GM21529 (cell line): ENCODE results near the gene TM9SF1.

Experiments
- ATAC-seq: cut with Tn5 transposase; IDR thresholded peaks from one replicate; pipeline ENCODE4 v1.9.1; 2021; ENCODE audit not compliant: unreplicated experiment

The TM9SF1 gene

DNA sequence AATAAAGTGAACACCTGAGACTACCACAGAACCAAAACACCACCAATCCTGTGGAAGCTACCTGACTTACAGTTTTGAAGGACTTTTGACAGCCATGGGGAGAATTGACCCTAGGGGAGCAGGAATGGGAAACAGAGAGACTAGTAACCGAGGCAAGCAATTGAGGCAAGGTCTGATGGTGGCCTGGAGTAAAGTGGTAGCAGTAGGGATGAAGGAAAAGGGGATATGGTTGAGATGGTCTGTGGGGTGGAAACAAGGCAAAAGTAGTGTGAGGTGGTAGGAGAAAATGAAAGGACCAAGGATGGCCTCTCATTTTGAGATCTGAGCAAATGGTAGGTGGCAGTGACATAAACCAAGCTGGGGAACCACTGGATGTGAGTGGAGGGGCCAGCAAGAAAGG, 38.4 kb downstream of the TM9SF1 start:
- no peak for ATAC-seq

DNA sequence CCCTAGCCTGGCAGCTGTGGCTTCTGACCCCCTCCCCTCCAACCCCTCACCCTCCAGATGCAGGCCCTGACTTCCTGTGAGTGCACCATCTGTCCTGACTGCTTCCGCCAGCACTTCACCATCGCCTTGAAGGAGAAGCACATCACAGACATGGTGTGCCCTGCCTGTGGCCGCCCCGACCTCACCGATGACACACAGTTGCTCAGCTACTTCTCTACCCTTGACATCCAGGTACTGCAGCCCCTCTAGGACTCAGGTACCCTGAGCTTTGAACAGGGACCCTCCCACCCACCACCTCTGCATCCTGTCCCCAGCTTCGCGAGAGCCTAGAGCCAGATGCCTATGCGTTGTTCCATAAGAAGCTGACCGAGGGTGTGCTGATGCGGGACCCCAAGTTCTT, 40.1 kb downstream of the TM9SF1 start:
- ATAC-seq = no peak

DNA sequence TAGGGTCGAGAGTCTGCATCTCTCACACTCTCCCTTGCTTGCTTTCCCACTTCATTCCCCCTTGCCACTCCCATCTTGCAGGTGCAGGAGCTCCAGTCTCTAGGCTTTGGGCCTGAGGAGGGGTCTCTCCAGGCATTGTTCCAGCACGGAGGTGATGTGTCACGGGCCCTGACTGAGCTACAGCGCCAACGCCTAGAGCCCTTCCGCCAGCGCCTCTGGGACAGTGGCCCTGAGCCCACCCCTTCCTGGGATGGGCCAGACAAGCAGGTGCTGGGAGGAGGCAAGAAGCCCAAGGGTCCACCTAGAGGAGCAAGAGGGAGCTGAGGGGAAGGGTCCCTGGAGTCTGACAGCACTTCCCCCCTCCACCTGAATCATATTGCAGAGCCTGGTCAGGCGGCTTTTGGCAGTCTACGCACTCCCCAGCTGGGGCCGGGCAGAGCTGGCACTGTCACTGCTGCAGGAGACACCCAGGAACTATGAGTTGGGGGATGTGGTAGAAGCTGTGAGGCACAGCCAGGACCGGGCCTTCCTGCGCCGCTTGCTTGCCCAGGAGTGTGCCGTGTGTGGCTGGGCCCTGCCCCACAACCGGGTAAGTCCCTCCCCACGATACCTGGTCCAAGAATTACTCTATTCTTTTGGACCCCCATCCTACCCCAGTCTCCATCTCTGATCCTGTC, 43.7 kb downstream of the TM9SF1 start:
- no peak for ATAC-seq

DNA sequence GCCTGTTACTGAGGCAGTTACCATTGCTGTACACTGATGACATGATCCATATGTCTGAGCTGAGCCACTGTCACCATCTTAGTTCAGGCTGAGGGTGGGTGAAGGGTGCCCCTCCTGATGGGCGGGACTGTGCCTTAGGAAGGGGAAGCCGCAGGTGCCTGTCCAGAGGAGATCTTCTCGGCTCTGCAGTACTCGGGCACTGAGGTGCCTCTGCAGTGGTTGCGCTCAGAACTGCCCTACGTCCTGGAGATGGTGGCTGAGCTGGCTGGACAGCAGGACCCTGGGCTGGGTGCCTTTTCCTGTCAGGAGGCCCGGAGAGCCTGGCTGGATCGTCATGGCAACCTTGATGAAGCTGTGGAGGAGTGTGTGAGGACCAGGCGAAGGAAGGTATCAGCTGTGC, 44.2 kb downstream of the TM9SF1 start:
- no peak for ATAC-seq

DNA sequence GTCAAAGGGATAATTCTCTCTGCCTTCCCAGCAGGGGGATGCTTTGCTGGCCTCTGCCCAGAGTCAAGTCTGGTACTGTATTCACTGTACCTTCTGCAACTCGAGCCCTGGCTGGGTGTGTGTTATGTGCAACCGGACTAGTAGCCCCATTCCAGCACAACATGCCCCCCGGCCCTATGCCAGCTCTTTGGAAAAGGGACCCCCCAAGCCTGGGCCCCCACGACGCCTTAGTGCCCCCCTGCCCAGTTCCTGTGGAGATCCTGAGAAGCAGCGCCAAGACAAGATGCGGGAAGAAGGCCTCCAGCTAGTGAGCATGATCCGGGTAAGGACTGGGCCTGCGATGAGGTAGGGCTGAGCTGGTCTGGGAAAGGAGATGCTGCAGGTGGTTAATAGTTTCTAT, 44.7 kb downstream of the TM9SF1 start:
- ATAC-seq = no peak

DNA sequence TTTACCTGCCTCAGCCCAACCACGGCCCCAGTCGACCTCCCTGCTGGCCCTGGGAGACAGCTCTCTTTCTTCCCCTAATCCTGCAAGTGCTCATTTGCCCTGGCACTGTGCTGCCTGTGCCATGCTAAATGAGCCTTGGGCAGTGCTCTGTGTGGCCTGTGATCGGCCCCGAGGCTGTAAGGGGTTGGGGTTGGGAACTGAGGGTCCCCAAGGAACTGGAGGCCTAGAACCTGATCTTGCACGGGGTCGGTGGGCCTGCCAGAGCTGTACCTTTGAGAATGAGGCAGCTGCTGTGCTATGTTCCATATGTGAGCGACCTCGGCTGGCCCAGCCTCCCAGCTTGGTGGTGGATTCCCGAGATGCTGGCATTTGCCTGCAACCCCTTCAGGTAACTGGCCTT, 45.2 kb downstream of the TM9SF1 start:
- no peak for ATAC-seq

DNA sequence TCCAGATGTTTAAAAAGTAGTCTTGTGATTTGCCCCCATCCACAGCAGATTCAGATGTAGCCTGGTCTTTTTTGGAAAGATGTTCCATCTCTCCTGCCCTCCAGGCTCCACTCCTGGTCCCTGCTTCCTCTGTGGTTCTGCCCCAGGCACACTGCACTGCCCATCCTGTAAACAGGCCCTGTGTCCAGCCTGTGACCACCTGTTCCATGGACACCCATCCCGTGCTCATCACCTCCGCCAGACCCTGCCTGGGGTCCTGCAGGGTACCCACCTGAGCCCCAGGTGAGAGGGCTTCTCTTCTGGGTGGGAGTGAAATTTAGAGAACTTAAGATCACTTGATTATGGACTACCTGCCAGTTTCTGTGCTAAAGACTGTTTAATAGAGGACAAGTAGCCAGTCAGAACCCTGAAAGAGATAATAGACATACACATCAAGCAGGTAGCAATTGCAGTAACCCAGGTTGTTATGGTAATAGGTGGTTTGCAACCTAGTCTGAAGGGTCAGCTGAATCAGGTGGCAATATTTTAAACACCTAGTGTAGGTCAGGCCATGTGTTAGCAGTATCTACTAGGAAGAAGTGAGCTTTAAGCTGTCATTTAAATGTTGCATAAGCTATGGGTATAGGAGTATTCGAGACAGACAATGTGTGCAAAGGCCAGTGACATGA, 45.8 kb downstream of the TM9SF1 start:
- no peak for ATAC-seq

DNA sequence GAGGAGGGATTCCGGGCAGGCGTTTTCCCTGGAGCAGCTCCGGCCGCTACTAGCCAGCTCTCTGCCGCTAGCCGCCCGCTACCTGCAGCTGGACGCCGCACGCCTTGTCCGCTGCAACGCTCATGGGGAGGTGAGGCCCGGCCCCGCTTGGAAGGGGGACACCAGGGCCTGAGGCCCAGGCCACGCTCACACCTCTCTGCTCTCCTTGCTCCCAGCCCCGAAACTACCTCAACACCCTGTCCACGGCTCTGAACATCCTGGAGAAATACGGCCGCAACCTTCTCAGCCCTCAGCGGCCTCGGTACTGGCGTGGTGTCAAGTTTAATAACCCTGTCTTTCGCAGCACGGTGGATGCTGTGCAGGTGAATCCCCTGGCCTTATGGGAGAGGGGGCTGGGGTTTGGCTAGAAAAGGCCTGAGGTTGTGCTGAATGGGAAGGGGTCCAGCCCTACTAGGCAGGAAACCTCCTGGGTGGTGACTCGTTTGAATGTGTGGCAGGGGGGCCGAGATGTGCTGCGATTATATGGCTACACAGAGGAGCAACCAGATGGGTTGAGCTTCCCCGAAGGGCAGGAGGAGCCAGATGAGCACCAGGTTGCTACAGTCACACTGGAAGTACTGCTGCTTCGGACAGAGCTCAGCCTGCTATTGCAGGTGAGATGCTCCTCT, 47.3 kb downstream of the TM9SF1 start:
- no peak for ATAC-seq

DNA sequence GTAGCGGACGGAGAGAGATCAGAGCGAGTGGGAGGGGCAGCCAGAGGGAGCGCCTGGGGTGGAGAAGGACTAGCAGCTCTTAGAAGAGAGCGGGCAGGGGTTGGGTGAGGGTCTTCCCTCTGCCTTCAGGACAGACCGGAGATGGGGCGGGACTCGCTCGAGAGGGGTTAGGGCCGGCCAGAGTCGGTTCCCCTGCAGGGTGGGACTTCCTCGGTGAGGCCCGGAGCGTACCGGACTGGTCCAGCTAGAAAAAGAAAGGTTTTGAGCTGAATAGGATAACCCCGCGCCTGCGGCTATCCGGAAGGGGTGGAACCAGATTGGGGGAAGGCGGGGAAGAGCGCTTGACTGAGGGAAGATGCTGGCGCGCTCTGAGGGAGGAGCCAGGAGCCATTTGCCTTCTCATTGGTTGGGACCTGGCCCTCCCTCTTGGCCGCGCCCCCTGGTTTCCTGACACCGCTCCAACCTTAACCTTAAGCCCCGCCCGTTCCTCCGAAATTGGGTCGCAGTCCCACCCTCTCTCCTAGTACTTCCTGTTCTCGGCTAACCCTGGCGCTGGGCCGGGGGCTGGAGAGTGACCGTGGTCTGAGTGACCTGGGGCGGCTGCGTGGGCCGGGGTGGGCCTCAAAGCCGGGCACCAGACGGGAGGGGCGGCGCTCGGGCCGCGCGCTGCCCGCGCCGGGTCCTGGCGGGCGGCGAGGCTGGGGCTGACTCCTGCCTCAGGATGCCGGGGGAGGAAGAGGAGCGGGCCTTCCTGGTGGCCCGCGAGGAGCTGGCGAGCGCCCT, 48.1 kb downstream of the TM9SF1 start, which contains the start of gene RNF31:
TSS of gene RNF31 (plus strand) at position 521 of the 783 bp plus-strand sequence. CDS start at position 722, 201 bp downstream.
- ATAC-seq = peak; percentile 82

DNA sequence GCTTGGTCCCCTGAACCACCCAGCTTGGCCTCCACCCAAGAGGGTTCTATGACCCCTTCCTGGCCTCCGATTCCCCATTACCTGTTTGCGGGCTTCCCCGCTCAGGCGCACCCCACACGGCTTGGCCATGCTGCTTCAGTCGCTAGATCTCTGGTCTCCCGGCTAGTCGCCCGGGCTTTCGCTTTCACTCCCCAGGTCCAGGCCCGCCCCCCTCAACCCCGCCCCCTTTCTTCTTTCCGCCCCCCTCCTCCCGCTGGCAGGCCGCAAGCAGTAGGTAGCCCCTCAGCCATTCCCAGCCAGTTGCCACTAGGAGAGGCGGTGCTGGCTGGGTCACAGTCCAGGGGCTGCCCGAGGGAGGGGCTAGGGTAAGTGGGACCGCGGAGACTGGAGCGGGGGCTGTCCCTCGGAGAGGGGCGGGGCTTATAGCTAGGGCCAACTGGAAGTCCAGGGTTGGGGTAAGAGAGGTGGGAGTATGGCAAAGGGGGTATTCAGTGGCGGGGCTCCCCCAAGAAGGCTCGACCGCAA, 48.7 kb downstream of the TM9SF1 start, which contains the start of gene PSME2:
TSS of gene PSME2 (minus strand) at position 158 of the 525 bp plus-strand sequence. CDS start at position 129, 29 bp downstream.
- peak; percentile 65 for ATAC-seq

DNA sequence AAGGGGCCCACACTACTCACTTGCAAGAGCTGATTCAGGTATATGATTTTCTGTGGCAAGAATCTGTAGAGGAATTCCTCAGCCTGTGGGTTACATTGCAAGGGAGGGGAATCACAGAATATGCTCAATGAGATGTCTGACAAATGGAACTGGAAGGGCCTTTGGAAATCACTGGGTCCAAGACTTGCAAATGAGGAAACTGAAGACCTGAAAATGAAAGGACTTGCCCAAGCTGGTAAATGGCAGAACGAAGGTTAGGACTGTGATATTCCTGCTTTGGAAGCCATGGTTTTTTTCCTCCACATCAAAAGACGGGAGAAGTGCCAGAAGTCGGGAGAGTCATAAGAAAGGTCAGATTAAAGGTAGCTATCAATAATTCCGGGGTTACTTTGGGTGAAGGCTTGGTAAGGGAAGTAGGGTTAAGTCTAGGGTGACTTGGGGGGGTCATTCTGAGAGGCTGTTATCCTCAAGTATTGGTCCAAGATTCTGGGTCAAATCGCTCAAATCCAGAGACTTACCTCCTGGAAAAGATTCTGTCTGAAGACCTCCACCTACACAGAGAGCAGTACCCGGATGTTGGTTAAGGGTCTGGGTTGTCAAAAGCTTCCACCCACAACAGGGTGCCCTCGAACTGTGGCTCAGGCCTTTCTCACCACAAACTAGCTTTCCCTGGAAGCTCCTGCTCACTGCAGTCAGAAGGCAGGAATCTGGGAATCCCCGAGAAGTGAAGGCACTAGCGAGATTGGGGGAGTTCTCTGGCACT, 49.4 kb downstream of the TM9SF1 start:
- ATAC-seq = no peak

DNA sequence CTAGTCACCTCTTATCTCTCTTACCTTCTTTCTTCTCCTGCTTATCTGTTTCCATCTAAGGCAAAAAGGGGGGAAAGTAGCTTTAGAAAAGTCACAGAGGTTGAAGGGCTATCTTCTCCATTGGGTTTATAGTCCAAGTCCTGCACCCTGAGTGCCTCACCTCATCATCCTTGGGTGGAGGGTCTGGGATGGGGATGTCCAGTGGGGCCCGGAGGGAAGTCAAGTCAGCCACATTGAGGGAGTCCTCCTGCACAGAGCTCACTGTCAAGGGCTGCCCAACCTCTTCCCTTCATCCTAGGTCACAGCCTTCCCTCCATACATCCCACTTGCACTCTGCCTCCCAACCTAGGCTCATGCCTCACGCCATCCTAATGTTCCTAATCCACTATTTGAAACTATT, 50.0 kb downstream of the TM9SF1 start:
- ATAC-seq = no peak

DNA sequence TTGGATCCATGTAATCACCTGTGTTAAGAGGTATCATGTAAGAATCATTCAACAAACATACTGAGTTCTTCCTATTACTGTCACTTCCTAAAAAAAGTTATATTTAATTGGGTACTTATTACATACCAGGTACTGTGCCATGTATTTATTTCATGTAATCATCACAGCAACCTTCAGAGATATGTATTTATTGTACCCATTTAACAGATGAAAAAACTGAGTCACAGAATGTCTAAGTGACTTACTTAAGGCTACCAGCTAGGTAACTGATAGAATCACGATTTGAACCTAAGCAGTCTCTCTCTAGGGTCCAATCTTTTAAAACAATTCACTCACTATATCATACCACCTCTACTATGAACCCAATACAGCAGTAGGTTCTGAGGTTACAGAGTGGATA, 50.8 kb downstream of the TM9SF1 start:
- no peak for ATAC-seq

DNA sequence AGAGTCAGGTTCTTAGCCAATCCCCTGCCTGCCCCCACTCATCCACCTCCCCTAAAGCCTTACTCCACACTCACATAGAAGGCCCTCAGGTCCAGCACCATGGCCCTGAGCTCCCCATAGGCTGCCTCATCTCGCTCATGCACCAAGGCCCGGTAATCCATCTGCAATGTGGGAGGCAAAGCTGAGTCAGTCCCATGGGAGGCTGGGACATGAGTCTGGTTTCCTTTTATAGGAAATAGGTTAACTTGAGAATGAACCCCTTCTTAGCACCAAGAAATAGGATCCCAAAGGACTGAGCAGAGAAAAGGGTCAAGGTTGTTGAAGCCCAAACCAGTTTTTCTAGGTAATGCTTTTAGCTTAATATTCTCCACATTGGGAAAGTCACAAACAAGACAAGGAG, 51.7 kb downstream of the TM9SF1 start:
- no peak for ATAC-seq

DNA sequence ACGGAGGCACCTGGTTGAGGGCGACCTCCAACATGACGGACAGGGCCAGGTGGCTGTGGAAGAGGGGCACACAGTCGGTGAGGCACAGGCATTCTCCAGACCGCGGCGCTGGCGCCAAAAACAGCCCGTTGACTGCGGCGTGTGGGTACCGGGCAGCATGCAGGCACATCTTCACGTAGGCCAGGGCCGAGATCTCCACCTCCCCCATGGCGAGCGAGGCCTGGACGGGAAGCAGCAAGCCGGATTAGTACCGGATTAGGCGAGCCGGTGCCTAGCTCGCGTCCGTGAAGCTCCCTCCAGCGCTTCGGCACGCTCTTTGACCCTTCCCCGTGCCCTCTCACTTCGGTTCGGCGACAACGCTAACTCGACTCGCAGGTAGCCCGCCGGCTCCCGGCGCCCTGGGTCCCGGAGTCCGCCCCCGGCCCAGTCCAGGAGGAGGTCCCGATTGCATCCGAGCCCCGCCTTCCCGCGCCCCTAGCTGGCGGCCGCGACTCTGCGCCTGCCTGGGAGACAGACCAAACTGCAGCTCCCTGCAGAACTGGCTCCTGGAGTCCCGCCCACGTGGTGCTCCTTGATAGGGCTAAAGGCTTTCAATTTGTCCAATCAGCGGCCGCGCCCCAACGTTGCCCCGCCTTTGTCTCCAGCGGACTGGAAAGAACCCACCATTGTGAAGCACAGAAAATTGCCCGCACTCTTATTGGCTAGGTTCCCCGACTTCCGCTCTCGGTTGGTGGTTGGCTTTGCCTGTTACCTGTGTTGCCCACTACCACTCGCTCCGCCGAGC, 54.0 kb downstream of the TM9SF1 start, which contains the start of gene EMC9:
TSS of gene EMC9 (minus strand) at position 495 of the 784 bp plus-strand sequence. CDS start at position 208, 287 bp downstream.
- ATAC-seq = peak; percentile 83

DNA sequence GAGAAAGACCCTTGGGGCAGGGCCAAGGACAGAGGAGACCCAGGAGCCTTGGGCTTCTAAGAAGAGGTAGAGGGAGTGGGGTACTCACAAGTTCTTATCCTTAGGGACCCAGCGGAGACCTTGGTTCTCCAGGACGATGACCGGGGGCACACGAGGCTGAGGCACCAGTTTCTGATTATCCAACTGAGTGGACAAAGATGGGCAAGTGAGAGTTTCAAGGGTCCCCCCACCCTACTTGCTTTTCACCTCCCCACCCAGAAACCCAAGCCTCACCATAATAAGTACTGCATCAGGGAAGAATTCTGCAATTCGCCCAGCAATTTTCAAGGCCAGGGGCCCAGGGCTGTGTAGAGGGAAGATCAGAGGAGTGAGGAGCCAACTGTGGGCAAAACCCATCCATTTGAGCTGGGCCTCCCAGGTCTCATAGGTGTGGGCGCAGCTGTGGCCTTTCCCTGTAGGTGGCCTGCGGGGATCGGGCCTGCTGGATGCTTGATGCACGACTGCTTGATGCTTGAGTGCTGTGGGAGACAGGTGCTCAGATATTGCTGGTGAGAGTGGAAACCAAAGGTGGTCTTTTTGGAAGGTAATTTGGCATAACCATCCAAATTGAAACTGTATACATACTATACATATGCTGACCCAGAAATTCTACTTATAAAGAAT, 55.8 kb downstream of the TM9SF1 start:
- ATAC-seq = no peak
